HepG2 (cell line): ENCODE data around the gene TMEM38B.
"Not testable (repeated sequence)": the region's sequence is repeated elsewhere in the genome, so short reads cannot be mapped to it uniquely, and the experiment has no call there.

Experiments
- EZH2 ChIP-seq: conservative IDR thresholded peaks from 2 replicates; pipeline ENCODE4 v1.6.1; 2012; ENCODE audit warnings: mild to moderate bottlenecking, low read depth, low read length, moderate library complexity
- MAFG ChIP-seq: sonication (generic); formaldehyde crosslinking; IDR thresholded peaks from 2 replicates; pipeline ENCODE4 v1.5.1; 2020; ENCODE audit warnings: mild to moderate bottlenecking, missing genetic modification reagents
- TF ChIP-seq, protein P1 (sequence below): sonication (generic); formaldehyde crosslinking; IDR thresholded peaks from 2 replicates; pipeline ENCODE4 v1.5.0; 2020; ENCODE audit warnings: mild to moderate bottlenecking, missing genetic modification reagents, moderate library complexity
- TF ChIP-seq, protein P2 (sequence below): sonication (generic); formaldehyde crosslinking; IDR thresholded peaks from 2 replicates; pipeline ENCODE4 v1.5.1; 2020; ENCODE audit warnings: missing genetic modification reagents, mild to moderate bottlenecking, borderline replicate concordance

DNA sequence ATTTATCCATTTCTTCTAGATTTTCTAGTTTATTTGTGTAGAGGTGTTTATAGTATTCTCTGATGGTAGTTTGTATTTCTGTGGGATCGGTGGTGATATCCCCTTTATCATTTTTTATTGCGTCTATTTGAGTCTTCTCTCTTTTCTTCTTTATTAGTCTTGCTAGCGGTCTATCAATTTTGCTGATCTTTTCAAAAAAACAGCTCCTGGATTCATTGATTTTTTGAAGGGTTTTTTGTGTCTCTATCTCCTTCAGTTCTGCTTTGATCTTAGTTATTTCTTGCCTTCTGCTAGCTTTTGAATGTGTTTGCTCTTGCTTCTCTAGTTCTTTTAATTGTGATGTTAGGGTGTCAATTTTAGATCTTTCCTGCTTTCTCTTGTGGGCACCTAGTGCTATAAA lies 53.0 kb downstream of the TMEM38B start:
- not testable (repeated sequence) for TF ChIP-seq EZH2, MAFG
- TF ChIP-seq, protein P1, sequence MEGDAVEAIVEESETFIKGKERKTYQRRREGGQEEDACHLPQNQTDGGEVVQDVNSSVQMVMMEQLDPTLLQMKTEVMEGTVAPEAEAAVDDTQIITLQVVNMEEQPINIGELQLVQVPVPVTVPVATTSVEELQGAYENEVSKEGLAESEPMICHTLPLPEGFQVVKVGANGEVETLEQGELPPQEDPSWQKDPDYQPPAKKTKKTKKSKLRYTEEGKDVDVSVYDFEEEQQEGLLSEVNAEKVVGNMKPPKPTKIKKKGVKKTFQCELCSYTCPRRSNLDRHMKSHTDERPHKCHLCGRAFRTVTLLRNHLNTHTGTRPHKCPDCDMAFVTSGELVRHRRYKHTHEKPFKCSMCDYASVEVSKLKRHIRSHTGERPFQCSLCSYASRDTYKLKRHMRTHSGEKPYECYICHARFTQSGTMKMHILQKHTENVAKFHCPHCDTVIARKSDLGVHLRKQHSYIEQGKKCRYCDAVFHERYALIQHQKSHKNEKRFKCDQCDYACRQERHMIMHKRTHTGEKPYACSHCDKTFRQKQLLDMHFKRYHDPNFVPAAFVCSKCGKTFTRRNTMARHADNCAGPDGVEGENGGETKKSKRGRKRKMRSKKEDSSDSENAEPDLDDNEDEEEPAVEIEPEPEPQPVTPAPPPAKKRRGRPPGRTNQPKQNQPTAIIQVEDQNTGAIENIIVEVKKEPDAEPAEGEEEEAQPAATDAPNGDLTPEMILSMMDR (CRISPR knock-in tag), result not testable (repeated sequence)
- TF ChIP-seq, protein P2, sequence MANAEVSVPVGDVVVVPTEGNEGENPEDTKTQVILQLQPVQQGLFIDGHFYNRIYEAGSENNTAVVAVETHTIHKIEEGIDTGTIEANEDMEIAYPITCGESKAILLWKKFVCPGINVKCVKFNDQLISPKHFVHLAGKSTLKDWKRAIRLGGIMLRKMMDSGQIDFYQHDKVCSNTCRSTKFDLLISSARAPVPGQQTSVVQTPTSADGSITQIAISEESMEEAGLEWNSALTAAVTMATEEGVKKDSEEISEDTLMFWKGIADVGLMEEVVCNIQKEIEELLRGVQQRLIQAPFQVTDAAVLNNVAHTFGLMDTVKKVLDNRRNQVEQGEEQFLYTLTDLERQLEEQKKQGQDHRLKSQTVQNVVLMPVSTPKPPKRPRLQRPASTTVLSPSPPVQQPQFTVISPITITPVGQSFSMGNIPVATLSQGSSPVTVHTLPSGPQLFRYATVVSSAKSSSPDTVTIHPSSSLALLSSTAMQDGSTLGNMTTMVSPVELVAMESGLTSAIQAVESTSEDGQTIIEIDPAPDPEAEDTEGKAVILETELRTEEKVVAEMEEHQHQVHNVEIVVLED (CRISPR knock-in tag), result not testable (repeated sequence)
